Psoas muscle (tissue), 8 donors: ENCODE results near the gene BHMT2. TPM values are rescaled to one million over a fixed set of nuclear protein-coding genes. Genes with fewer than 3 reads are reported as not detected.

ENCODE experiments used
- ATAC-seq, 4 donors: fragments of 200-7000 bp; cut with Tn5 transposase; one replicate each; pipeline ENCODE4 v1.9.1; 2020; ENCODE audit warnings: moderate library complexity in 3 of 4, mild to moderate bottlenecking in 2 of 4
- DNase-seq, 2 donors: peaks; one replicate each; pipeline ENCODE4 v3.0.0-alpha.2; 2020
- H3K27ac ChIP-seq: fragments of 200-600 bp; one replicate; pipeline ENCODE4 v1.8.0; 2022
- H3K27me3 ChIP-seq, 3 donors: fragments of 200-600 bp in 1 of 3; one replicate each; pipeline versions ENCODE4 v1.6.1 to v1.8.0; 2013 to 2022; ENCODE audit warnings: low read length in 2 of 3, mild to moderate bottlenecking in 2 of 3, moderate library complexity in 1 of 3; ENCODE audit not compliant: insufficient read depth in 3 of 3
- H3K36me3 ChIP-seq, 2 donors: fragments of 200-600 bp in 1 of 2; one replicate each; pipeline versions ENCODE4 v1.6.1 to v1.8.0; 2013 to 2022; ENCODE audit warnings: low read depth in 1 of 2, mild to moderate bottlenecking in 1 of 2, moderate library complexity in 1 of 2; ENCODE audit not compliant: insufficient read depth in 1 of 2
- H3K4me1 ChIP-seq: fragments of 200-600 bp; one replicate; pipeline ENCODE4 v1.8.0; 2022
- H3K4me3 ChIP-seq: fragments of 200-600 bp; one replicate; pipeline ENCODE4 v1.8.0; 2022; ENCODE audit warnings: mild to moderate bottlenecking
- H3K9me3 ChIP-seq: fragments of 200-600 bp; one replicate; pipeline ENCODE4 v1.8.0; 2022
- WGBS, 3 donors: extraction: QIAGEN DNeasy Blood & Tissue Kit; methylation state at CpG; one replicate each; pipeline versions ENCODE4 v1.1.6 to v1.1.7; 2013; 5-methylcytosine and 5-hydroxymethylcytosine counted together
- intact Hi-C, 2 donors: fragments of 100-400 bp; cut with DNase I; formaldehyde crosslinking; loops; one replicate each; pipeline versions ENCODE4 v1.11.0 to v1.14.2; 2022
- long read RNA-seq, 2 donors: library from polyadenylated mRNA; unstranded; transcript quantifications; one replicate each; pipeline ENCODE4 v2.0.0, GENCODE V29; 2021
- polyA plus RNA-seq, 3 donors: library from polyadenylated mRNA; stranded (reverse); fragments of 200-250 nt; gene quantifications; one replicate each; pipeline ENCODE4 v1.2.3, GENCODE V29; 2013
- total RNA-seq, 4 donors: library from RNA; stranded (reverse); fragmentation: NEBNext Ultra II Directional in 2 of 4; extraction: Animal tissue kit (Norgen Biotek cat#: 25700) in 2 of 4; gene quantifications; one replicate each; pipeline versions ENCODE4 v1.2.1 to v1.2.4, GENCODE V29; 2021 to 2023
- TF ChIP-seq, protein P1 (sequence below): fragments of 200-600 bp; IDR thresholded peaks from one replicate; pipeline ENCODE4 v1.8.0; 2022; ENCODE audit warnings: antibody characterized with exemption
- donor health status: healthy with polysubstance abuse.
- donor health status: DM: no; HTN: no; CAD: no; lungs with moderate emphysema.
- donor health status: Bipolar disorder and iron deficiency.
- donor health status: healthy.
- donor health status: DM: yes; HTN: yes; CAD: no.
- donor health status: DM: no; HTN: no; CAD: no.
- donor health status: DM: no; HTN: no; CAD: no.
- donor health status: DM: yes; HTN: yes; CAD: no.

BHMT2 gene, protein sequence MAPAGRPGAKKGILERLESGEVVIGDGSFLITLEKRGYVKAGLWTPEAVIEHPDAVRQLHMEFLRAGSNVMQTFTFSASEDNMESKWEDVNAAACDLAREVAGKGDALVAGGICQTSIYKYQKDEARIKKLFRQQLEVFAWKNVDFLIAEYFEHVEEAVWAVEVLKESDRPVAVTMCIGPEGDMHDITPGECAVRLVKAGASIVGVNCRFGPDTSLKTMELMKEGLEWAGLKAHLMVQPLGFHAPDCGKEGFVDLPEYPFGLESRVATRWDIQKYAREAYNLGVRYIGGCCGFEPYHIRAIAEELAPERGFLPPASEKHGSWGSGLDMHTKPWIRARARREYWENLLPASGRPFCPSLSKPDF
- total RNA-seq (10 to 100 TPM in 3 of 4 donors, 1 to 10 TPM in 1; 6.9 to 16.6 (median 12.0) TPM), polyA plus RNA-seq (10 to 100 TPM in 1 of 3 donors, 1 to 10 TPM in 2; 1.9 to 20.8 (median 9.0) TPM)
- long read RNA-seq, donor 1, transcript BHMT2-201 (8 exons, 2,050 nt): major isoform, 12 of 18 reads
- long read RNA-seq, donor 1, partial matches to known transcripts: 1 of 18 reads
- long read RNA-seq, donor 1, other reads (novel, unspliced or antisense): 5 of 18 reads
- long read RNA-seq, donor 2, partial matches to known transcripts: 0 of 14 reads
- long read RNA-seq, donor 2, other reads (novel, unspliced or antisense): 11 of 14 reads

DNA sequence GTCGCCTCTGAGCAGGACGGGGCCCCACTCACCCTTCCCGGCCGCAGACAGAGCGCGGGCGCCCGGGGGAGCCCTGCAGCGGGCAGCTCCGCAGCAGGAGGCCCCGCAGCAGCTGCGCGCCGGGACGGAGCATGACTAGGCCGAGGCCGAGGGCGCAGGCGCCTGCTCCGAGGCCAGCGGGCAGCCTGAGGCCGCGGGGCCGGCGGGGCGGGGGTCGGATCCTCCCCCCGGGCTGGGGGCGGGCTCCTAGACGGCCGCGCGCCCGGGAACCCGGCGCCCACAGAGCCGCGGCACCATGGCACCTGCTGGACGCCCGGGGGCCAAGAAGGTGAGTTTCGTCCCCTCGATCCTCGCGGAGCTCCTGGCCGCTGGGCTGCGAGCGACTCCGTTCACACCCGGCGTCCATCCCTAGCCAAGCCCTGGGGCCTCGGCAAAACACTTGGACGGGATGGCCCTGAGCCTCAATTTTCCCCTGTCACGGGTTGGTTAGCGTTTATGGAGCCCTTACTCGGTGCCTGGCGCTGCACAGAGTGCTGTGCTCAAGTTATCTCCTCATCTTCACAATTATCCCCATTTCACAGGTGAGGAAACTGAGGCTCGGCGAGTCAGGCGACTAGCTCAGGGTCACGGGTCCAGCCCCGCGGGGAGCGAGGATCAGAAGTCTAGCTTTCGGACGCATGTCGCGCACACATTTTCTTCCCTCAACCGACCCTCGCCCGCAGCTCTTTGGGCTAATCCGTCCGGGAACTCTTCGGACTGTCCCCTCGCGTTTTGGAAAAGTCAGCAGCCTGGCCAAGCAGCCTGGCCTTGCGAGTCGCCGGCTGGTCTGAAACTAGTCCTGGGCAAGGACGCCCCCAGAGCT lies at the start of gene BHMT2, which contains the start of gene DMGDH:
Gene BHMT2, plus strand, starts transcription at position 280 of the 862 bp plus-strand sequence. Its CDS starts 16 bp downstream, at position 296.
Gene DMGDH, minus strand, starts transcription at position 187 of the 862 bp plus-strand sequence. Its CDS starts 54 bp downstream, at position 133.
- TF ChIP-seq, protein P1, sequence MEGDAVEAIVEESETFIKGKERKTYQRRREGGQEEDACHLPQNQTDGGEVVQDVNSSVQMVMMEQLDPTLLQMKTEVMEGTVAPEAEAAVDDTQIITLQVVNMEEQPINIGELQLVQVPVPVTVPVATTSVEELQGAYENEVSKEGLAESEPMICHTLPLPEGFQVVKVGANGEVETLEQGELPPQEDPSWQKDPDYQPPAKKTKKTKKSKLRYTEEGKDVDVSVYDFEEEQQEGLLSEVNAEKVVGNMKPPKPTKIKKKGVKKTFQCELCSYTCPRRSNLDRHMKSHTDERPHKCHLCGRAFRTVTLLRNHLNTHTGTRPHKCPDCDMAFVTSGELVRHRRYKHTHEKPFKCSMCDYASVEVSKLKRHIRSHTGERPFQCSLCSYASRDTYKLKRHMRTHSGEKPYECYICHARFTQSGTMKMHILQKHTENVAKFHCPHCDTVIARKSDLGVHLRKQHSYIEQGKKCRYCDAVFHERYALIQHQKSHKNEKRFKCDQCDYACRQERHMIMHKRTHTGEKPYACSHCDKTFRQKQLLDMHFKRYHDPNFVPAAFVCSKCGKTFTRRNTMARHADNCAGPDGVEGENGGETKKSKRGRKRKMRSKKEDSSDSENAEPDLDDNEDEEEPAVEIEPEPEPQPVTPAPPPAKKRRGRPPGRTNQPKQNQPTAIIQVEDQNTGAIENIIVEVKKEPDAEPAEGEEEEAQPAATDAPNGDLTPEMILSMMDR: no peak
- Histone ChIP-seq H3K4me1 (no peaks in the 10 kb centered on the region), H3K9me3 (no peaks in the 10 kb centered on the region), H3K27ac (peak within 1 kb of the TSS; percentile 60), H3K4me3 (peak within 1 kb of the TSS; percentile 63), H3K27me3 (peaks cover 0 to 12% (median 0%) of the 10 kb centered on the region in 3 donors), H3K36me3 (no peaks in the 10 kb centered on the region)
- intact Hi-C loops: no loop called here
- ATAC-seq (peak; percentile 80 to 92 (median 90)), DNase-seq (peak; percentile 58 to 75)
- 17 to 28% (median 27%) methylated on average over 57 to 79 of the region's 79 CpGs for WGBS, 3 donors

DNA sequence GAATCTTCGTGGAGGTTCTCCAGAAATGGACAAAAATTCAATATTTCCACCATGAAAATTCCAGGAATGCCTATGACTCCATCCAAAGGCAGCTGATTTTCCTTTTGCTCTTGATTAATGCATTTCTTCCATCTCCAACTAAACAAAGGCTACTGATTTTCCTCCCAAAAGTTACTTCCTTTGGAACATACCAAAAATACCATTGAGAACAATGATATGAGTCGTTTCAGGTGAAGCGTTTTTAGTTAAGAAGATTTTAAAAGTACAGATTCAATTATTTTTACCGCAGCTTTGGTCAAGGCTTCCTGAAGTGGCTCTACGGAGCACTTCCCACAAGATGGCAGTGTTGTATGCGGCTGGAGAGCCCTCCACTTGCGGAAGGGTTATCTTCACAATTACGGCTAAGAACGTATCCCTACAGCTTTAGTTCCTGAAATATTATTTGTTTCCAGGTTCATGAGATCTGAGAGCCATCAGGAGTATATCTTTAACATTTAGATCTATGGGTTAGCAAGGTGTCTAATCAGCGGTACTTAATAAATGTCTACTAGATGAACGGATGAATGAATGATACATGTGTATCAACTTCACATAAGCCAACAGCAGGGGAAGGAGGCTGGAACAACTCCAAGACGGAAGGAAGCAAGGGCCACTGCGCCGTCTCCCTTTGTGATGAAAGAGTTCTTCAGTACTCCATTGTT lies 48.6 kb upstream of the BHMT2 start:
- TF ChIP-seq, protein P1: peak; percentile 82
- peak overlapping the region; percentile 3 for H3K4me3 ChIP-seq
- peak; percentile 72 to 91 (median 79) for ATAC-seq
- no peaks in the 10 kb centered on the region for H3K9me3 ChIP-seq
- no peaks in the 10 kb centered on the region for H3K36me3 ChIP-seq
- 17 to 19% (median 19%) methylated on average over 14 of the region's 14 CpGs for WGBS, 3 donors
- DNase-seq: peak; percentile 27 to 59
- no peak overlapping the region for H3K27ac ChIP-seq
- peaks cover 4% of the 10 kb centered on the region for H3K4me1 ChIP-seq
- intact Hi-C loops: loop anchor here (1.0 to 10.0 kb wide), 4 partner anchors 112 to 1064 kb away; no protein-coding TSS in a partner anchor
- H3K27me3 ChIP-seq: no peaks in the 10 kb centered on the region

DNA sequence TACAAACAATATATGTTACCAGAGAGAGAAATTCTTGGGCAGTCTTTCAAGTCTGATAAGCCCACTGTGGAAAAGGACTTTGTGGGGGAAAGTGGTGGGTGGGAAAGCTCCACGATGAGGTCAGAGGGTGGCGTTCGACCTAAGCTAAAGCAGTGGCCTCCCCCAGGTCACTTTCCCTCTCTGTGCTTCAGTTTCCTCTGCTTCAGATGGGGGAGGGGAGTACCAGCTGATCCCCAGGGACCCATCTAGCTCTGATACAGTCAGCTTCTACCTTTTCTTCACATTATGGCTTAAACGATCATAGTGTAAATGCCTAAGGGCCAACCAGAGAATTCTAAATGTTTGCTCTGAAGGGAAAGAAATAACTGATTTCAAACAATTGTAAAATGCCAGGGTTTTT lies 47.8 kb upstream of the BHMT2 start:
- ATAC-seq: no peak
- DNase-seq: no peak
- no peaks in the 10 kb centered on the region for H3K9me3 ChIP-seq
- H3K27me3 ChIP-seq: no peaks in the 10 kb centered on the region
- TF ChIP-seq, protein P1: no peak
- H3K27ac ChIP-seq: no peak overlapping the region
- 36 to 38% (median 38%) methylated on average over 4 of the region's 4 CpGs for WGBS, 3 donors
- no peaks in the 10 kb centered on the region for H3K36me3 ChIP-seq
- H3K4me1 ChIP-seq: peaks cover 4% of the 10 kb centered on the region
- H3K4me3 ChIP-seq: no peak overlapping the region
- intact Hi-C loops: loop anchor here (1.0 to 10.0 kb wide), 4 partner anchors 112 to 1063 kb away; no protein-coding TSS in a partner anchor

DNA sequence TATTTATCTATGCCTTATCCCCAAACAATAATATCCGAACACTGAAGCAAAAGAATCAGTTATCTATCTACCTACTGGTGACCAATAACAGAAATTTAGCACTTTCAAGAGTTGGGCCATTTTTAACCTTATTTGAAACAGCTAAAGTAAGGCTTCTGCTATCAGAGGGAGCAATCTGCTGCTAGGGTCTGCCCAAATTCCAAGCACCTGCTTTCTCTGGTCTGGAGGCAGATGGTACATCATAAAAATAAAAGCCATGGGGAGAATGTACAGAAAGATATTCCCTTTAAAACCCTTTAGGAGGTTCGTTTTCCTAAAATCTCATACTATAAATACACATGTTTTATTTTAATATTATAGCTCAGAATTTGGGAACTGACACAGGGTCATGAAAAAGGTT lies 46.8 kb upstream of the BHMT2 start:
- Histone ChIP-seq H3K36me3 (no peaks in the 10 kb centered on the region), H3K4me3 (no peak overlapping the region), H3K4me1 (peaks cover 4% of the 10 kb centered on the region), H3K9me3 (no peaks in the 10 kb centered on the region), H3K27ac (no peak overlapping the region), H3K27me3 (no peaks in the 10 kb centered on the region)
- DNase-seq: no peak
- TF ChIP-seq, protein P1: no peak
- intact Hi-C loops: loop anchor here (10.0 kb wide), 3 partner anchors 832 to 1062 kb away; no protein-coding TSS in a partner anchor
- WGBS, 3 donors: 90 to 97% (median 92%) methylated on average over 2 of the region's 2 CpGs
- ATAC-seq: no peak
